SK-N-SH (cell line): ENCODE results near the gene GNAS-AS1.

ENCODE experiments used
- CTCF ChIP-seq: fragments of 200-600 bp; sonication (generic); IDR thresholded peaks from 2 replicates; pipeline ENCODE4 v1.6.1; 2017; ENCODE audit warnings: antibody characterized with exemption, mild to moderate bottlenecking, moderate library complexity
- EP300 ChIP-seq, 2 experiments: IDR thresholded peaks; 2 replicates each; pipeline versions ENCODE4 v1.4.0 to v1.6.1; 2012; ENCODE audit warnings: borderline replicate concordance in 1 of 2, low read depth in 1 of 2, low read length in 1 of 2
- EZH2phosphoT487 ChIP-seq: fragments of 200-600 bp; sonication (generic); IDR thresholded peaks from 2 replicates; pipeline ENCODE4 v1.6.1; 2017; ENCODE audit warnings: low read depth, mixed run types, mild to moderate bottlenecking, antibody characterized with exemption, moderate library complexity, borderline replicate concordance
- JUND ChIP-seq: IDR thresholded peaks from 2 replicates; pipeline ENCODE4 v1.4.0; 2012
- MEF2A ChIP-seq: IDR thresholded peaks from 2 replicates; pipeline ENCODE4 v1.4.0; 2012; ENCODE audit warnings: low read depth, borderline replicate concordance
- MXI1 ChIP-seq: IDR thresholded peaks from 2 replicates; pipeline ENCODE4 v1.6.1; 2012; ENCODE audit warnings: mild to moderate bottlenecking, low read depth, low read length, improper control_type of control experiment
- POLR2AphosphoS5 ChIP-seq: IDR thresholded peaks from 2 replicates; pipeline ENCODE4 v1.6.1; 2012; ENCODE audit warnings: low read depth, low read length
- RAD21 ChIP-seq: IDR thresholded peaks from 2 replicates; pipeline ENCODE4 v1.6.1; 2012; ENCODE audit warnings: mild to moderate bottlenecking, low read length
- REST ChIP-seq: IDR thresholded peaks from 2 replicates; pipeline ENCODE4 v1.6.1; 2012; ENCODE audit warnings: mild to moderate bottlenecking, low read depth, low read length, moderate library complexity
- RFX5 ChIP-seq: IDR thresholded peaks from 2 replicates; pipeline ENCODE4 v1.6.1; 2012; ENCODE audit warnings: mild to moderate bottlenecking, improper control_type of control experiment, low read length
- SIN3A ChIP-seq: IDR thresholded peaks from 2 replicates; pipeline ENCODE4 v1.6.1; 2012; ENCODE audit warnings: low read depth, mild to moderate bottlenecking, low read length, moderate library complexity, borderline replicate concordance

- TF ChIP-seq RFX5 (no peak), REST (no peak), CTCF (no peak), RAD21 (no peak), EP300 (IDR thresholded peaks at IDR 0.05; ENCODE audit: borderline replicate concordance in 1 of 2, low read depth in 1 of 2, low read length in 1 of 2) (no peak), SIN3A (no peak), JUND (no peak), MXI1 (no peak), MEF2A (no peak), POLR2AphosphoS5 (no peak), EZH2phosphoT487 (no peak)
These were observed 21.2 kb downstream of the GNAS-AS1 start for GRCh38 chr20:58829531-58829941.
